ENCODE results near the gene GOLGA6L9. TPM values are rescaled to one million over a fixed set of nuclear protein-coding genes. Genes with fewer than 3 reads are reported as not detected.
A peak's percentile ranks its signal among the peaks of the same experiment; 100 is the strongest.
"Not testable (repeated sequence)": the region's sequence is repeated elsewhere in the genome, so short reads cannot be mapped to it uniquely, and the experiment has no call there.

The GOLGA6L9 gene
- total RNA-seq, 6 experiments from 2014 or later, result 0.49 to 1.2 (median 0.94) TPM

DNA sequence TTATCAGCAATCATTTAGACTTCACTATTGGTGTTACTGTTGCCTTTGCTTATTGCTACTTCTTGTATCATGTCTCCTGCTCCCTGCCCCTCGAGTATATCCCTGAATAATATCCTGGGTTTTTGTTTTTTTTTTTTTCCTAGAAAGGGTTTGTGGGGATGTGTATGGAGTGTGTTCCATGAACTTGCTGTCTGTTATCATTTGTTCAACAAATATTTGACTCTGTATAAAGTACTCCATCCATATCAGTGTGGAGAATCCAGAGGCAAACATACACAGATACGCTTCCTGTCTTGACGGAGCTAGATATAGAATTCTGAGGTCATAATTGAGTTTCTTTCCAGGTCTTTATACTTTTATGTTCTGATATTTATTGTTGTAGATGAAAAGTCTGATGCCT is 31.8 kb upstream of the GOLGA6L9 start:
- H3K4me1 ChIP-seq, result peaks cover 0 to 6% (median 0%) of the 10 kb centered on the region in 4 donors
- WGBS (ENCODE audit: insufficient coverage, low coverage, low lambda C conversion rate, missing lambda C conversion rate), result 77% methylated on average over 3 of the region's 3 CpGs
- intact Hi-C loops (cut with DNase I), result no loop called here
- H3K9me3 ChIP-seq, result no peaks in the 10 kb centered on the region
- H3K4me3 ChIP-seq, result no peak overlapping the region
- ATAC-seq (no peak), DNase-seq (no peak)
- H3K27me3 ChIP-seq, result no peaks in the 10 kb centered on the region
- no peak for TF ChIP-seq POLR2A (IDR thresholded peaks at IDR 0.05)
- TF ChIP-seq, protein P1, sequence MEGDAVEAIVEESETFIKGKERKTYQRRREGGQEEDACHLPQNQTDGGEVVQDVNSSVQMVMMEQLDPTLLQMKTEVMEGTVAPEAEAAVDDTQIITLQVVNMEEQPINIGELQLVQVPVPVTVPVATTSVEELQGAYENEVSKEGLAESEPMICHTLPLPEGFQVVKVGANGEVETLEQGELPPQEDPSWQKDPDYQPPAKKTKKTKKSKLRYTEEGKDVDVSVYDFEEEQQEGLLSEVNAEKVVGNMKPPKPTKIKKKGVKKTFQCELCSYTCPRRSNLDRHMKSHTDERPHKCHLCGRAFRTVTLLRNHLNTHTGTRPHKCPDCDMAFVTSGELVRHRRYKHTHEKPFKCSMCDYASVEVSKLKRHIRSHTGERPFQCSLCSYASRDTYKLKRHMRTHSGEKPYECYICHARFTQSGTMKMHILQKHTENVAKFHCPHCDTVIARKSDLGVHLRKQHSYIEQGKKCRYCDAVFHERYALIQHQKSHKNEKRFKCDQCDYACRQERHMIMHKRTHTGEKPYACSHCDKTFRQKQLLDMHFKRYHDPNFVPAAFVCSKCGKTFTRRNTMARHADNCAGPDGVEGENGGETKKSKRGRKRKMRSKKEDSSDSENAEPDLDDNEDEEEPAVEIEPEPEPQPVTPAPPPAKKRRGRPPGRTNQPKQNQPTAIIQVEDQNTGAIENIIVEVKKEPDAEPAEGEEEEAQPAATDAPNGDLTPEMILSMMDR (IDR thresholded peaks at IDR 0.05), result no peak
- H3K27ac ChIP-seq, result no peak overlapping the region
- H3K36me3 ChIP-seq, result no peaks in the 10 kb centered on the region

DNA sequence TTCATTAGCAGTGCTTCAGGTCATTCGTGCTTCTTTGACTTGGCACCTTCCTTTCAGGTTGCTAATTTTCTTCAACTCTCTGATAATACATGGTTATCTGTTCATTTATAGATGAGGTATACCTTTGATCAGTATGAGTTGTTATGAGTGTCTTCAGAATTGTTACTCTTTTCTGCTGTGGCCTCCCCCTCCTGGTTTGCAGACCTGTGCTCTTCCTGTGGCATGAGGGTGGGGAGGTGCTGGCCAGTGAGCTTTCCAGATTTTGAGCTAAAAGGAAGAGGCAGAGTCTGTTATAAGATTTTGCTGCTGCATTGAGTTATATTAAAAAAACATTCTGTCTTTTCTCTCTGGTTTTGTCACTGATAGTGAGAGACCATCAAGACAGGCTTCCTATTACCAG is 30.8 kb upstream of the GOLGA6L9 start:
- no peaks in the 10 kb centered on the region for H3K9me3 ChIP-seq
- DNase-seq, result no peak
- no peak for TF ChIP-seq POLR2A (IDR thresholded peaks at IDR 0.05)
- TF ChIP-seq, protein P1 (IDR thresholded peaks at IDR 0.05), result no peak
- H3K36me3 ChIP-seq, result no peaks in the 10 kb centered on the region
- no peak for ATAC-seq
- no peak overlapping the region for H3K4me3 ChIP-seq
- intact Hi-C loops (cut with DNase I), result no loop called here
- no peaks in the 10 kb centered on the region for H3K27me3 ChIP-seq
- WGBS (ENCODE audit: insufficient coverage, low coverage, low lambda C conversion rate, missing lambda C conversion rate), result no CpG with 5 or more reads among the region's 1 CpG
- H3K4me1 ChIP-seq, result peaks cover 0 to 6% (median 0%) of the 10 kb centered on the region in 4 donors
- H3K27ac ChIP-seq, result no peak overlapping the region

DNA sequence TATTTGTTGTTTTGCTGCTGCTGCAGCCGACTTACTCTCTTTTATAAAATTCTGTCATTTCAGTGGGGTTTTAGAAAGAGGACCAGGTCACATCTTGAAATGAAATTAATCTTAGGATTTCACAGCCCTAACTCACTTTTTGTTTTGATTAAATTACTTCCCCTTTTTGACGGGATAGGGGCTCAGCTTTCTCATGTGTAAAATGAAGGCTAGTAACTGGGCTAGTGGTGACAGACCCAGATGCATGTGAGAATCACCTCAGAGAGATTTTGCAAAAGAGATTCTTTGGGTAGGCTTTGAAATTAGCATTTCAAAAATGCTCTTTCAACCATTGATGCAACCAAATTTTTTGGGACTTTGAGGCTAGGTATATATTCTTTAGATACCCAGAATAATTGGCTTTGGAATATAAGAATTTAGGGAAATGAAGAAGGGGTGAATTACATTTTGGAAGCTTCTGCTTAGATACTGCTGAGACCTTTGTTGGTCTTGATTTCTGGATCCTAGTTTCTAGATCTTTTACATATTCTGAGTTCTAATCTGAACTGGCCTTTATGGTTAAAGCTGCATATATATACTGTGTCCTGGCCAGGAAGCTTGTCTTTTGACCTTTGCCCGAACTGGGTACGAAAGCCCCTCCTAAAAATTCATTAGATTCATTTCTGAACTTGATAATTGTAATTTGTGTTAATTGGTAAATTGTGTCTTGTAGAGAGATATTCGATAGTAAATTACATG is 30.1 kb upstream of the GOLGA6L9 start:
- 82% methylated on average over 5 of the region's 5 CpGs for WGBS (ENCODE audit: insufficient coverage, low coverage, low lambda C conversion rate, missing lambda C conversion rate)
- H3K4me1 ChIP-seq; H3K36me3 ChIP-seq; H3K4me3 ChIP-seq; intact Hi-C loops (cut with DNase I); H3K27me3 ChIP-seq; DNase-seq; H3K27ac ChIP-seq; ATAC-seq; H3K9me3 ChIP-seq: not testable (repeated sequence)

DNA sequence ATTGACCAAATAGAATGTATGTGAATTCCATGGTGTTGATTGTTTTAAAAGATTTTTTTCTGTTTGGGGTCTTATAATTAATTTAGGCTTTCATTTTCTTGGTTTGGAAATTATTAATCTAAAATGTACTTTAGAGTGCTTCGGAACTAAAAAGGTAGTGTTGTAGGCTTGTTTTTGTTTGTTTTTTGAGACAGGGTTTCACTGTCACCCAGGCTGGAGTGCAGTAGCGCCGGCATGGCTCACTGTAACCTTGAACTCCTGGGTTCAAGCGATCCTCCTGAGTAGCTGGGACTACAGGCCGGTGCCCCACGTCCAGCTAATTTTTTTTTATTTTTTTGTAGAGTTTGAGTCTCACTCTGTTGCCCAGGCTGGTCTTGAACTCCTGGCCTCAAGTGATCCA is 27.7 kb upstream of the GOLGA6L9 start:
- H3K36me3 ChIP-seq; intact Hi-C loops (cut with DNase I); DNase-seq; H3K4me1 ChIP-seq; H3K27me3 ChIP-seq; H3K4me3 ChIP-seq; H3K9me3 ChIP-seq: not testable (repeated sequence)
- peak in 3 of 4 donors; percentile 50 to 70 (median 51) for ATAC-seq
- WGBS (ENCODE audit: insufficient coverage, low coverage, low lambda C conversion rate, missing lambda C conversion rate), result 47% methylated on average over 6 of the region's 6 CpGs
- peak overlapping the region in 2 of 3 donors; percentile 40 to 63 for H3K27ac ChIP-seq

DNA sequence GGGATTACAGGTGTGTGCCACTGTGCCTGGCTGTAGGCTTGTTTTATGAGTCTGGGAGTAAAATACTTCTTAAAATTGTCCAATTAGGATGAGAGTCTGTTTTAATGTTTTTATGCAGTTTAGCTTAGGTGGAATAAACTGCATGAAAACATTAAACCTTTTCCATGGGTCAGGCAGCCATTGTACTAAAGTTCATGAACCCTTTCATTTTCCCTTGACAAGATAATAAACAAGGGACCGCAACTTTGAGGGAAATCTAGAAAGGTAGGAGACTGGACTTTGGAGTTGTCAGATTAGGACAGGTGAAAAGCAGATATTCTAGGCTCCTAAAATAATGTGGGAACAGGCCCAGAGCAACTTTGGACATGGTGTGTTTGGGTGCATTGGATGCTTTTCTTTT is 27.3 kb upstream of the GOLGA6L9 start:
- H3K4me1 ChIP-seq; H3K4me3 ChIP-seq; DNase-seq; H3K9me3 ChIP-seq; H3K27me3 ChIP-seq; H3K36me3 ChIP-seq; intact Hi-C loops (cut with DNase I): not testable (repeated sequence)
- 40% methylated on average over 1 of the region's 1 CpG for WGBS (ENCODE audit: insufficient coverage, low coverage, low lambda C conversion rate, missing lambda C conversion rate)
- ATAC-seq, result peak in 2 of 4 donors; percentile 39 to 57
- peak overlapping the region in 2 of 3 donors; percentile 40 to 63 for H3K27ac ChIP-seq

DNA sequence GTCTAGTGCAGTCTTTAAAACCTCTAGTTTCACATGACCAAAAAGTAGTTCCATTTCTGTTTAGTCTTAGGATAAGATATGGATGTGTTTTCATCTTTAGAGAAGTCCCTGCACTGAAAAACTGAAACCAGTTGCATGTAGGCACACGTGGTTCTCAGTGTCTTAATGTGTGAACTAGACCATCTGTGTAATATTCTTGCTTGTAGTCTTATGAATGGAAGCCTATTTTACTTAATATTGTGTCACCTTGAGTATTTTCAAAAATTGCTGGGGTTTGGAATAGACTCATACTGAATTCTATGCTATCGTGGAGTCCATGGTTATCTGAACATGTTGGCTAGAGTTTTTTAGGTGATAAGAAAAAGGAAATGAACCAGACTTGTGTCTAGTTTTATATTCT is 23.4 kb upstream of the GOLGA6L9 start:
- H3K27ac ChIP-seq; H3K36me3 ChIP-seq; H3K4me1 ChIP-seq; H3K4me3 ChIP-seq; DNase-seq; ATAC-seq; H3K9me3 ChIP-seq; intact Hi-C loops (cut with DNase I); H3K27me3 ChIP-seq: not testable (repeated sequence)
- WGBS (ENCODE audit: insufficient coverage, low coverage, low lambda C conversion rate, missing lambda C conversion rate), result 59% methylated on average over 2 of the region's 2 CpGs

DNA sequence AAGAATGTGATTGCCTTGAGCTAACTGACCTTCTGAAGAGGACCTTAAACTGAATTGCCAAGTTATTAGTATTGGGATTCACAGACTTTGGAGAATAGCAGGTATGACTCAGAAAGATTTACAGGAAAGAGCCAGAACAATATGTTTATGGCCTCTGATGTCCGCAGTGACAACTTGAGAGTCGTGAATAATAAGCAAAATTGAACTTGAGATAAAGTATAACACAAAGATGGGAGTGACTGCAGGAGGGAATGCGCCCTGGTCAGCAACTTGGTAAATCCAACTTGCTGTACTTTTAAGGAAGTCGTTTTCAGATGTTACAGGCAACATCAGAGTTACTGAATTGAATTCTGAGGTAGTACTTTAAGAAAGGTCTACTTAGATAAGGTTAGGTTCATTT is 19.3 kb upstream of the GOLGA6L9 start:
- H3K27ac ChIP-seq; H3K4me3 ChIP-seq; H3K9me3 ChIP-seq; H3K4me1 ChIP-seq; H3K27me3 ChIP-seq; DNase-seq; H3K36me3 ChIP-seq; intact Hi-C loops (cut with DNase I); ATAC-seq: not testable (repeated sequence)
- 73% methylated on average over 4 of the region's 4 CpGs for WGBS (ENCODE audit: insufficient coverage, low coverage, low lambda C conversion rate, missing lambda C conversion rate)

DNA sequence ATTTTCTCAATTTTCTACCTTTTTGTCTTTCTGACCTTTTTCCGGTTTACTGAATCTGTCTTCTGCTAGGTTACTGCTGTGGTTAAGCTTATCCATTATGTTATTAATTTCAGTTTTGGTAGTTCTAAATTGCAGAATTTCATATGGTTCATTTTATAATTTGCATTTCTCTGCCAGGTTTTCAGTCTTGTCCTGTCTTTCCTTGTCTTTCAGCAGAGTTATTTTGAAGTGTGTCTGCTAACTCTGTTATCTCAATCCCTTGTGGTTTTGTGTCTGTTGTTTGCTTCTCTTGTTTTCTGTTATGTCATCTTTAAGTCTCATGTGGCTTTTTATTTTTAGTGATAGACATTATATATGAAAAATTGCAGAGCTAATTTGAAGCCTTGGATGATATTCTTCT is 18.0 kb upstream of the GOLGA6L9 start:
- DNase-seq; H3K4me3 ChIP-seq; H3K4me1 ChIP-seq; H3K27me3 ChIP-seq; intact Hi-C loops (cut with DNase I); H3K36me3 ChIP-seq; H3K9me3 ChIP-seq; ATAC-seq; H3K27ac ChIP-seq: not testable (repeated sequence)
- WGBS (ENCODE audit: insufficient coverage, low coverage, low lambda C conversion rate, missing lambda C conversion rate), result 100% methylated on average over 1 of the region's 1 CpG
